Mucosa of stomach (tissue), 1 donor: ENCODE measurements around the gene JAKMIP2.

Experiments
- H3K27me3 ChIP-seq: one replicate; pipeline ENCODE4 v1.7.0; 2013; ENCODE audit warnings: mild to moderate bottlenecking, low read length; ENCODE audit not compliant: control insufficient read depth, insufficient read depth
- H3K36me3 ChIP-seq: one replicate; pipeline ENCODE4 v1.7.0; 2013; ENCODE audit warnings: low read length; ENCODE audit not compliant: control insufficient read depth, insufficient read depth
- H3K4me1 ChIP-seq: one replicate; pipeline ENCODE4 v1.7.0; 2013; ENCODE audit warnings: mild to moderate bottlenecking, low read length; ENCODE audit not compliant: control insufficient read depth, insufficient read depth
- H3K4me3 ChIP-seq: one replicate; pipeline ENCODE4 v1.7.0; 2013; ENCODE audit warnings: low read length
- H3K9ac ChIP-seq: one replicate; pipeline ENCODE4 v1.7.0; 2013; ENCODE audit warnings: mild to moderate bottlenecking, low read length, moderate library complexity
- H3K9me3 ChIP-seq: one replicate; pipeline ENCODE4 v1.7.0; 2013; ENCODE audit warnings: mild to moderate bottlenecking, low read length, moderate library complexity; ENCODE audit not compliant: control insufficient read depth
- donor health status: Pancreatic carcinoma.

The JAKMIP2 gene

GRCh38 chr5:147711019-147711418 lies 71.5 kb downstream of the JAKMIP2 start:
- Histone ChIP-seq H3K4me3 (no peak overlapping the region), H3K9ac (no peak overlapping the region), H3K27me3 (no peaks in the 10 kb centered on the region)

GRCh38 chr5:147708708-147709107 lies 73.8 kb downstream of the JAKMIP2 start:
- Histone ChIP-seq H3K9me3 (no peaks in the 10 kb centered on the region), H3K4me1 (peaks cover 12% of the 10 kb centered on the region), H3K36me3 (no peaks in the 10 kb centered on the region), H3K4me3 (no peak overlapping the region), H3K27me3 (no peaks in the 10 kb centered on the region), H3K9ac (no peak overlapping the region)

More at GRCh38 chr5:147711019-147711418, 71.5 kb downstream of the JAKMIP2 start:
- Histone ChIP-seq H3K9me3 (no peaks in the 10 kb centered on the region), H3K4me1 (peaks cover 12% of the 10 kb centered on the region), H3K36me3 (no peaks in the 10 kb centered on the region)

- H3K36me3 ChIP-seq = no peaks in the 10 kb centered on the region
Measured at GRCh38 chr5:147704544-147704943, 78.0 kb downstream of the JAKMIP2 start.

GRCh38 chr5:147701468-147701867 lies 81.1 kb downstream of the JAKMIP2 start:
- H3K4me1 ChIP-seq = no peaks in the 10 kb centered on the region
- no peaks in the 10 kb centered on the region for H3K27me3 ChIP-seq
- H3K9ac ChIP-seq = no peak overlapping the region
- H3K36me3 ChIP-seq = no peaks in the 10 kb centered on the region
- H3K4me3 ChIP-seq = no peak overlapping the region
- no peaks in the 10 kb centered on the region for H3K9me3 ChIP-seq

More at GRCh38 chr5:147704544-147704943, 78.0 kb downstream of the JAKMIP2 start:
- no peaks in the 10 kb centered on the region for H3K9me3 ChIP-seq
- H3K4me3 ChIP-seq = no peak overlapping the region
- no peak overlapping the region for H3K9ac ChIP-seq
- no peaks in the 10 kb centered on the region for H3K27me3 ChIP-seq
- H3K4me1 ChIP-seq = no peaks in the 10 kb centered on the region

- no peaks in the 10 kb centered on the region for H3K4me1 ChIP-seq
- no peaks in the 10 kb centered on the region for H3K27me3 ChIP-seq
- H3K36me3 ChIP-seq = no peaks in the 10 kb centered on the region
- H3K4me3 ChIP-seq = no peak overlapping the region
- no peaks in the 10 kb centered on the region for H3K9me3 ChIP-seq
- no peak overlapping the region for H3K9ac ChIP-seq
Measured at GRCh38 chr5:147699496-147700088, 82.9 kb downstream of the JAKMIP2 start.

GRCh38 chr5:147697380-147697779 lies 85.1 kb downstream of the JAKMIP2 start:
- H3K9ac ChIP-seq = no peak overlapping the region
- H3K36me3 ChIP-seq = no peaks in the 10 kb centered on the region
- H3K9me3 ChIP-seq = no peaks in the 10 kb centered on the region
- H3K4me1 ChIP-seq = no peaks in the 10 kb centered on the region
- no peak overlapping the region for H3K4me3 ChIP-seq
- H3K27me3 ChIP-seq = no peaks in the 10 kb centered on the region

- Histone ChIP-seq H3K9ac (no peak overlapping the region), H3K36me3 (no peaks in the 10 kb centered on the region), H3K9me3 (no peaks in the 10 kb centered on the region), H3K4me3 (no peak overlapping the region), H3K27me3 (no peaks in the 10 kb centered on the region), H3K4me1 (no peaks in the 10 kb centered on the region)
Measured at GRCh38 chr5:147694772-147695171, 87.8 kb downstream of the JAKMIP2 start.

- no peak overlapping the region for H3K4me3 ChIP-seq
Measured at GRCh38 chr5:147693233-147693632, 89.3 kb downstream of the JAKMIP2 start.

GRCh38 chr5:147691130-147691529 lies 91.4 kb downstream of the JAKMIP2 start:
- H3K4me1 ChIP-seq = no peaks in the 10 kb centered on the region
- no peak overlapping the region for H3K9ac ChIP-seq
- H3K36me3 ChIP-seq = no peaks in the 10 kb centered on the region
- H3K27me3 ChIP-seq = no peaks in the 10 kb centered on the region
- no peaks in the 10 kb centered on the region for H3K9me3 ChIP-seq
- H3K4me3 ChIP-seq = no peak overlapping the region

More at GRCh38 chr5:147693233-147693632, 89.3 kb downstream of the JAKMIP2 start:
- no peaks in the 10 kb centered on the region for H3K27me3 ChIP-seq
- no peaks in the 10 kb centered on the region for H3K9me3 ChIP-seq
- no peaks in the 10 kb centered on the region for H3K4me1 ChIP-seq
- H3K9ac ChIP-seq = no peak overlapping the region
- no peaks in the 10 kb centered on the region for H3K36me3 ChIP-seq

GRCh38 chr5:147690595-147690994 lies 91.9 kb downstream of the JAKMIP2 start:
- Histone ChIP-seq H3K27me3 (no peaks in the 10 kb centered on the region), H3K9me3 (no peaks in the 10 kb centered on the region), H3K9ac (no peak overlapping the region), H3K4me3 (no peak overlapping the region), H3K4me1 (no peaks in the 10 kb centered on the region), H3K36me3 (no peaks in the 10 kb centered on the region)

GRCh38 chr5:147689426-147689825 lies 93.1 kb downstream of the JAKMIP2 start:
- Histone ChIP-seq H3K4me1 (no peaks in the 10 kb centered on the region), H3K9ac (no peak overlapping the region), H3K9me3 (no peaks in the 10 kb centered on the region), H3K36me3 (no peaks in the 10 kb centered on the region), H3K4me3 (no peak overlapping the region), H3K27me3 (no peaks in the 10 kb centered on the region)

- Histone ChIP-seq H3K27me3 (no peaks in the 10 kb centered on the region), H3K9me3 (no peaks in the 10 kb centered on the region), H3K4me1 (no peaks in the 10 kb centered on the region), H3K9ac (no peak overlapping the region), H3K4me3 (no peak overlapping the region), H3K36me3 (no peaks in the 10 kb centered on the region)
Measured at GRCh38 chr5:147688656-147689356, 93.7 kb downstream of the JAKMIP2 start.
